ENCODE data around the gene CD53.
"Not testable (repeated sequence)": the region's sequence is repeated elsewhere in the genome, so short reads cannot be mapped to it uniquely, and the experiment has no call there.

CD53 gene

DNA sequence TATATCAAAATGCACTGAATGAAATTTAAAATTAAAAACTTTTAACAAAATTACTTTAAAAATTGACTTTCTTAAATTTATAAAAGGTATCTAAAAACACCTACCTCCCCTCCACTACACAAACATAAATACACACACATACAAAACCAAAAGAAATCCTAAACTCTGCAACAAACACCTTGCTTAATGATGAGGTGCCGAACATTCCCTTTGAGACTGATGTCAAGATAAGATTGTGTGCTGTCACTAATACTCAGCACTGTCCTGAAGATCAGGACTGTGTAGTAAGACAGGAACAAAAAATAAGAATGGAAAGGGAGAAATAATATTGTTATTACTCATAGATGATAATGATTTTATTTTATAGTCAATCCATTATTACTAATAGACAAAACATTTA, 45.1 kb downstream of the CD53 start:
- DNase-seq, result no peak

DNA sequence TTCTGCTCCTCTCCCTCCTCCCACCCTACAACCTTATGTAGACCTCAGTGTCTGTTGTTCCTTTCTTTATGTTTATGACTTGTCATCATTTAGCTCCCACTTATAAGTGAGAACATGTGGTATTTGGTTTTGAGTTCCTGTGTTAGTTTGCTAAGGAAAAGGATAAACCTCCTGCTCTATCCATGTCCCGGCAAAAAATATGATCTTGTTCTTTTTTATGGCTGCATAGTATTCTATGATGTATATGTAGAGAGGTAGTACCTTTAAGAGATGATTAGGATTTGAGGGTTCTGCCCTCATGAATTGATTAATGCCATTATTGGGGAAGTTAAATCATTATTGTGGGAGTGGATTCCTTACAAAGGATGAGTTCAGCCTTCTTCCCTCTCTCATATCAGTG, 49.0 kb downstream of the CD53 start:
- DNase-seq, result no peak

DNA sequence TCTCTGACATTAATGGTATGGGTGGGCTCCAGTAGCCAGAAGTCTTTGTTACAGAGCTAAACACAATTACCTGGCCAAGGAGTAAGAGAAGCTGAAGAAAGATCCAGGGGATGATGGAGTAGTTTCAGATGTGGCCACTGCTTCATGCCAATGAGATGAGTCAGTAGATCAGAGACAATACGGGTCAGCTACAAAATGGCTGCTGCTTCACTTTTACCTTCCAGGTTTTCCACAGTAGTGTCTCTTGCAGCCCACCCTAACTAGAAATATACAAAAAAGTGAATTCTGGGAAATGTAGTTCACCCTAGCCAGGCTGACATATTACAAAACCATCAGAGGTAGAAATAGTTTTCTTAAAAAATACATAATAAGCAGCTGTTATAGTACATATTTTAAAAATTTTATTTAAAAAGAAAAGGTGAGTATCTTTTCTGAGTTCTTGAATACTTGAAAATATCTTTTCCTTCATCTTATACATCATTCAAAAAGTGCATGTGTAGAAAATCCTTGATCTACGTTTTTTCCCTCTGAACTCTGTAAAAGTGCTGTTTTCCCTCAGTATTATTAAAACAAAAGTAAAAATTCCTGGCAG, 54.6 kb downstream of the CD53 start:
- DNase-seq, result no peak

DNA sequence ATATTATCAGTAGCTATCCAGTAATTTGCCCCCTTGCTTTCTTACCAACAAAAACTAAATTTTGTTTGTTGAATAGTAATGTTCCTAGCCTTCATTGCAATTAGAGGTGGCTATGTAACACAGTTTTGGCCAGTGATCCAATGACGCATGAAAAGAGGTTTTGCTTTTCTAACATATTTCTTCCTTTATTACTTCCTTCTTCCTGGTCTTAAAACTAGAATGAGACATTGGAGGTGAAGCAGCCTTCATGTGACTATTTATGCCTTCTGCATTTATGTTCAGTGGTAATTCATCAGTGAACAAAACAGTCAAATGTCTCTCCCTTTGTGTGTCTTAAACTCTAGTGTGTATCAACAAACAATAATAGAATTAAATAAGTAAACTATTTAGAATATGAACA, 55.2 kb downstream of the CD53 start:
- no peak for DNase-seq

DNA sequence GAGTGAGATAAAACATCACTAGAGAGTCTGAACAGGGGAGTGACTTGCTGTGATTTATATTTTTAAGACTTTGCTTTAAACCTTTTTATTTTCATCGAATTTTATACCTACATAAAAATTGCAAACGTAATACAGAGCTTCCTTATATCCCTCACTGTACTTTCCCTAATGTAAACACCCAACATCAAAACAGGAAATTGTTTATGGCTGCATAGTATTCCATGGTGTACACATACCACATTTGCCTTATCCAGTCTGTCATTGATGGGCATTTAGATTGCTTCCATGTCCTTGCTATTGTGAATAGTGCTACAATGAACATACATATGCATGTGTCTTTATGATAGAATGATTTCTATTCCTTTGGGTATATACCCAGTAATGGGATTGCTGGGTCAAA, 56.0 kb downstream of the CD53 start:
- no peak for DNase-seq

DNA sequence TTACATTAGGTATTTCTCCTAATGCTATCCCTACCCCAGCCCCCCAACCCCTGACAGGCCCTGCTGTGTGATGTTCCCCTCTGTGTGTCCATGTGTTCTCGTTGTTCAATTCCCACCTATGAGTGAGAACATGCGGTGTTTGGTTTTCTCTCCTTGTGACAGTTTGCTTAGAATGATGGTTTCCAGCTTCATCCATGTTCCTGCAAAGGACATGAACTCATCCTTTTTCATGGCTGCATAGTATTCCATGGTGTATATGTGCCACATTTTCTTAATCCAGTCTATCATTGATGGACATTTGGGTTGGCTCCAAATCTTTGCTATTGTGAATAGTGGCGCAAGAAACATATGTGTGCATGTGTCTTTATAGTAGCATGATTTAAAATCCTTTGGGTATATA, 58.1 kb downstream of the CD53 start:
- DNase-seq, result not testable (repeated sequence)

DNA sequence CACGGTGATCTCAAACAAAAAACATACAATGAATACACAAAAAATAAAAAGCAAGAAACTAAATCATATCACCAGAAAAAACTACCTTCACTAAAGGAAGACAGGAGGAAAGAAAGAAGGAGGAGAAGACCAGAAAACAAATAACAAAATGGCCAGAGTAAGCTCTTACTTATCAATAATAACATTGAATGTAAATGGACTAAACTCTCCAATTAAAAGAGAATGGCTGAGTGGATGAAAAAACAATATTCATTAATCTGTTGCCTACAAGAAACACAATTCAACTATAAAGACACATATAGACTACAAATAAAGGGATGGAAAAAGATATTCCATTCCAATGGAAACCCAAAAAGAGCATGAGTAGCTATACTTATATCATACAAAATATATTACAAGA, 63.6 kb downstream of the CD53 start:
- DNase-seq, result no peak

DNA sequence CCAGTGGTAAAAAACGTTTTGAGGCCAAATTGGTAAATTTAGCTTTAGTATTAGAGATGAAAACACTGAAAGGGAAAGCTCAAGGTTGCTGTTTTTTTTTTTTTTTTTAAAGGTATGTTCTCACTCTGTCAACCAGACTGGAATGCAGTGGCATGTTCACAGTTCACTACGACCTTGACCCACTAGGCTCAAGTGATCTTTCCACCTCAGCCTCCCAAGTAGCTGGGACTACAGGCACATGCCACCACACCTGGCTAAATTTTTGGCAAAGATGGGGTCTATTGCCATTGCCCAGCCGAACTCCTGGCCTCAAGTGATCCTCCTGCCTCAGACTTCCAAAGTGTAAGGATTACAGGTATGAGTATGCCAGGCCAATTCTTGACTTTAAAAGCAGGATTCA, 71.9 kb downstream of the CD53 start:
- DNase-seq, result no peak

DNA sequence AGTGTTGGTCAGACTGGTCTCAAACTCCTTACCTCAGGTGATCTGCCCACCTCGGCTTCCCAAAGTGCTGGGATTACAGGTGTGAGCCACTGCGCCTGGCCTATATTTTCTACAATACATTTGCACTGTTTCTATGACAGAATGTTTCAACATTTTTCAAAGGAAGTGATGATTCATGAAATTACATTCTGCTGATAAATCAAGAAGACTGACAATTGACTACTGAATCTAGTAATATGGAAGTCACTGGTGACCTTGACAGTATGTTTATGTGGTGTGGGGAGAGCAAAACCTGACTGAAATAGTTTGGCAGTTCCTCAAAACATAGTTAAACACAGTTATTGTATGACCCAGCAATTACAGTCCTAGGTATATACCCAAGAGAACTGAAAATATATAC, 72.7 kb downstream of the CD53 start:
- no peak for DNase-seq

DNA sequence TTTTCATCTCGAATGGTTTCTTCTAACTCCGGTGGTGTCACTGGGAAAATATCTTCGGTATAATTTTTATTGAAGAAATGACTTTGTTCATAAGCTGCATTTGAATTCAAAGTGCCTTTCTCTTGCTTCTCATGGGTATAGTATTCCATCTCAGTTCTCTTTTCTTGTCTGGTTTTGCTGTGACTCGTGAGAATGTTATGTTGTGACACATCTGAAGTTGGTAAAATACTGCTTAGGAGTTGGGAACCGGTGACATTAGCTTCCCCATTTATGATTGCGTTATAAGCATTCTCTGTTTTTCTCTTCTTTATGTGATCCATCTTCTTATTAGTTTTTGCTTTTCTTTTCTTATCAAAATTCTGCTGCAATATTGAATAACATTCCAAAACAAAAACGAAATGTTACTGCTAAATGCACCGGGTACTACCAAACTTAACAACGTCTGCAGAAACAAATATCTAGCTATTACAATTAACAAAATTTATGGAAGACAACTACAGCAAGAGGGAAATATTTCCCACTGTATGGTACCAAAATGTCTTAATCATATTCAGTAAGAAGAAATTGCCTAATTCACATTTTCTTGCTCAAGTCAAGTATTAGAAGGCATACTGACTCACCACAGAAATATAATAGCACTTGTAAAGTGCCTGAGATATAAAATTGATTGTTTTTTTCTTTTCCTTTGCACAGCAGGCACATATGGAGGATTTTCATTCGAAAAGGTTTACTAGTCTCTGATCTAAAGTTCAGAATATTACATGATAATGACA, 75.3 kb downstream of the CD53 start:
- DNase-seq, result no peak
